HG02763 (cell line): ENCODE measurements around the gene RTP3.
"Not testable (repeated sequence)": the region's sequence is repeated elsewhere in the genome, so short reads cannot be mapped to it uniquely, and the experiment has no call there.

Experiments used
- ATAC-seq: cut with Tn5 transposase; IDR thresholded peaks from one replicate; pipeline ENCODE4 v1.9.1; 2021; ENCODE audit warnings: mild to moderate bottlenecking, moderate library complexity; ENCODE audit not compliant: unreplicated experiment

Gene RTP3

DNA sequence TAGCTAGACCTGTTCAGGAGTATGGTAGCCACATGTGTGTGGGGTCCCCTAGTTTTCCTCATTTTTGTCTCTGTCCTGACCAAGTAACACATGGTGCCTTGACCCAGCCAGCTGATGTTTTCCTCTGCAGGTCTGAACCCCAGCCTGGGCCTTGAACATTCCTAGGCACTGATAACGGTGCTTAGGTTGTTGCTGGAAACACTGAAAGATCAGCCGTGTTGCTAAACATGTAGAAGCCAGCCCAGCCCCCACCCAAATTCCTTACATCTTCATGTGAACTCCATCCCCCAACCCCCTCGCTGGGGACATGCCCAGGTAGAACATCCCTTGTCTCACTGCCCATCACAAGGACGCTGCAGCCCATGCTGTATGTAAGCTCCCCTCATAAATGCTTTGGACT is 18.7 kb downstream of the RTP3 start:
- ATAC-seq: no peak

DNA sequence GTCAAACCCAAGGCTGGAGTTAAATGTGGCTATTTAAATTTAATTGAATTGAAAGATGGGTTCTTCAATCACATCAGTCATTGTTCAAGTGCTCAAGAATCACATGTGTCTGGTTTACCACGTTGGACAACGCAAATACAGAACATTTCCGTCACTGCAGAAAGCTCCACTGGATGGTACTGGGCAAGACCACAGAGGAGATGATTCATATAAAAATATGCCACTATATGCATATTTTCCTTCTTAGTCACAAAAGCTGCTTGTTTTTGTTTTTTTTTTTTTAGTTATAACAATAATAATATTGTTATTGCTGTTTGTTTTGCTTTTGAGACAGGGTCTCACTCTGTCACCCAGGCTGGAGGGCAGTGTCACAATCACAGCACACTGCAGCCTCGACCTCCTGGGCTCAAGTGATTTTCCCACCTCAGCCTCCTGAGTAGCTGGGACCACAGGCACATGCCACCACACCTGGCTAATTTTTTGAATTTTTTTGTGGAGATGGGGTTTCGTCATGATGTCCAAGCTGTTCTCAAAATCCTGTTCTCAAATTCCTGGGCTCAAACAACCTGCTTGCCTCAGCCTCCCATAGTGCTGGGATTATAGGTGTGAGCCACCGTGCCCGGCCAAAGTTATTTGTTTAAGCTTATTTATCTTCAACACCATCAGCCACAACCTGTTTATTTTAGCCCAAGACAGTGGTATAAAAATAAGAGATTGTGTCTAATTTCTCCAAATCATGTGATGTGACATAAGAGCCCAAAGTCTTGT is 19.4 kb downstream of the RTP3 start:
- ATAC-seq: no peak

DNA sequence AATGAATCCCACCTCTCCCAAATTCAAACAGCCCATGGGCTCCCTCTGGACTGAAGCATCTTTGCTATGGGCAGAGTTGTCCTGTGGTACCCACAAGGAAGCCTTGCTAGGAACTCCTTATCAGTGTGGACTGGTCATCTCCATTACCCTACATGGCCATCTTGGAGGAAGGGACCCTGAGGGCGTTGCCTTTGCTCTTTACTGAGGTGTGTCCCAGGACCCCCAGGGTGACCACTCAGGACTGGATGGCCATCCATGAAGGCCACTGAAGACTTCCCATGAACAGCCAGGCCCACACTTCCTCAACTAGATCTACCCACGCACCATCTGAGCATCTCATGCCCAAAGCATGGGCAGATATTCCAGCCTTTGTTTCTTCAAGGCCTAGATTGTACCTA is 20.0 kb downstream of the RTP3 start:
- ATAC-seq: no peak

DNA sequence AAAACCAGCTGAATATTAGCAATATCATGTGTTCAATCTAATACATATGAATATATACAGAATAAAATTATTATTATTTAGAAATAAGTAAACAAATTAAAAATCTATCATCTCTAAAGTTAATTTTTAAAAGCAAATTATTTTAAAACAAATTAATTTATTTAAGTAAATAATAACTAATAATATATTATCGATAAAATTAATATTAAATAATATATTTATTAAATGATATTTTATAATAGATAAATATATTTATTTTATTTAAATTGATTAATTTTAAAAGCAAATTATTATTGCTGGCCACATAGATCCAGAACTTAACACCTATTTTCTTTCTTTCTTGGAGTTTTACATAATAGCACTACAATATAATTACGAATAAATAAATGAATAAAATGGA is 22.2 kb downstream of the RTP3 start:
- no peak for ATAC-seq

DNA sequence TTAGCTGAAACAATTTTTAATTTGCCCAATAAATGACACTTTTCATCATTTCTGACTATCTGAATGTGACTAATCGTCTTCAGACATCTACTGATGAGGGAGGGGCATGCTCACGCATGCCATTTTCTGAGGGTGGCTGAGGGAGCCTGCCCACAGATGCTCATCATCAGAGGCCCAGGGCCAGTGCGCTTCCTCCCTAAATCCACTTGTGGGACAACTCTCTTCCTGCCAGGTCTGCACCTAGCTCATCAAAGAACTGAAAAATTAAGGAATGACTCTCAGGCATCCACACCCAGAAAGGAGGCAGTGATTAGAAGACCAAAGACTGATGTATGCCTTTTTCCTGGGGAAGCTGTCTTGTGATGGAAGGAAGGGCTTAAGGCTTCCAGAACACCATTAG is 22.8 kb downstream of the RTP3 start:
- no peak for ATAC-seq

DNA sequence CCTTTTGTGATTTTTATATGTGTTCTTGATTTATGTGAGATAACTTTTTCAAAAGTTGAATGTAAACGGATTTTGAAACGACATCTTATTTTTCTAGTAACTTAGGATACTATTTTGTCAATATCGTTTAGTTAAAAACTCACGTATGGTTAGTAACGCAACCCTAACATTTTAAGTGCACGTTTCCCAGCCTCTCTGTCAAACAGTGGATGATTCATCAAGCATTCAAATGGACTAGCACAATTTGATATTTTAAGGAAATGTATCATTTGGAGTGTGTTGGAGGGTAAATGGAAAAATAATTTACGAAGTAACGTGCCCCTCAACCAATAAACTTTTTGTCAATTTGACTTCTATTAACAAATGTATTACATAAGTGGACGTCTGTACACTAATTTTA is 23.3 kb downstream of the RTP3 start:
- no peak for ATAC-seq

DNA sequence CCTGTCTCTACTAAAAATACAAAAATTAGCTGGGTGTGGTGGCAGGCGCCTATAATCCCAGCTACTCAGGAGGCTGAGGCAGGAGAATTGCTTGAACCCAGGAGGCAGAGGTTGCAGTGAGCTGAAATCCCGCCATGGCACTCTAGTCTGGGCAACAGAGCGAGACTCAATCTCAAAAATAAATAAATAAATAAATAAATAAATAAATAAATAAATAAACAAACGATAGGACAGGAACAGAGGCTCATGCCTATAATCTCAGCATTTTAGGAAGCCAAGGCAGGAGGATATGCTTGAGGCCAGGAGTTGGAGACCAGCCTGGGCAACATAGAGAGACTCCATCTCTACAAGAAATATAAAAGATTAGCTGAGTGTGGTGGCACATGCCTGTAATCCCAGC is 24.4 kb downstream of the RTP3 start:
- not testable (repeated sequence) for ATAC-seq

DNA sequence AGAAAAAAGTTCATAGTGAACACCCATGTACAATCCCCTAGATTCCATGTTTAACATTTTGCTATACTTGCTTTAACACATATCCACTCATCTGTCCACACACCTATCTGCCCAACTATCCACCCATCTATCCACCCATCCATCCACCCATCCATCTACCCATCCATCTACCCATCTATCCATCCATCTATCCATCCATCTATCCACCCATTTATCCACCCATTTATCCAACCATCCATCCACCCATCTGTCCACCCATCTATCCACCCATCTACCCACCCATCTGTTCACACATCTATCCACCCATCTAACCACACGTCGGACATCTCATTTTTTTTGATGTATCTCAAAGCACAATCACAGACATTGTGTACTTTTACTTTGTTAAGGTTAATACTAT is 25.8 kb downstream of the RTP3 start:
- no peak for ATAC-seq

DNA sequence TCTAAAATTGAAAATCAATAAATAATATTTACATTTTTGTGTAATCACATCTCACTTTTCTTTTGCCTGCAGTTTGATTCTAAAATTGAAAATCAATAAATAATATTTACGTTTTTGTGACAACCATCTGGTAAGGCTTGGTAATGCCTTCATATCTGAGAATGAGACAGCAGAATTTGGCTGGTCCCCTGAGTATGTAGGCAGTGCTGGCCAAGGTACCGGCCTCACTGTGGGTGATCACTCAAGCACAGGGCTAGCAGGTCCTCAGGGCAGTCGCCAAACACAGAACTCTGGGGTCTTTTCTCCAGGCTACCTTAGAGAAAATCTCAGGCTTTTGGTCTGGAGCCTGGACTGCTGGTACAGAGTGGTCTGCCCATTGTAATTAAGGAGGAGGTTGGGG is 26.2 kb downstream of the RTP3 start:
- ATAC-seq: no peak

DNA sequence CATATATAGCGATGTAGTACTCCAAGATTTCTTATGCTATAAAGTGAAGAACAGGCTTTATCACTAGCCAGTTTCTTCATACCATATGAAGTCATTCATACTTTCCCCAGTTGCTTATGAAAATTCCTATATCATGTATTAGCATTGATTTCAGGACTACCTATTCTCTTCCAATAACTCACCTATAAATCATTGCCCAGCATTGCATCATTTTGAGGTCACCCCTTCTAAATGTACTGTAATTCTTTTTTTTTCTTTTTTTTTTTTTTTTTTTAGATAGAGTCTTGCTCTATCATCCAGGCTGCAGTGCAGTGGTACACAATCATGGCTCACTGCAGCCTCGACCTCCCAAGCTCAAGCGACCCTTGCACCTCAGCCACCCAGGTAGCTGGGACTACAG is 27.1 kb downstream of the RTP3 start:
- ATAC-seq: no peak

DNA sequence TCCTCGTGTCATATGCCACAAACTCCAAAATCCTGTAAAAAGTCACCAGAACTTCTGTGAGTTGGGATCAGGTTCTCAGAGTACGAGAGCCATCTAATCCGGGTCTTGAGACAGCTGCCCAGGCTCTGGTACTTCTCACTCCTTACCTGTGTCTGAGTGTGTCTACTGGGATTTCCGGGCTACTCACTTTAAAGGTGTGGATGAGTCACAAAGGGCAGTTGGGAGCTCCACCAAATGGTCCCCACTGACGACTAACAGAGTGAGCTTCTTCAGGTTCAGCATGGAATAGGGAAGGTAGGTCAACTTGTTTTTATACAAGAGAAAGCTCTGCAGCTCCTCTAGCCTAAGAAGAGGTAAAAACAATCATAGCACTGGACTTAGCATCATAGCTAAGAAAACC is 29.5 kb downstream of the RTP3 start:
- no peak for ATAC-seq

DNA sequence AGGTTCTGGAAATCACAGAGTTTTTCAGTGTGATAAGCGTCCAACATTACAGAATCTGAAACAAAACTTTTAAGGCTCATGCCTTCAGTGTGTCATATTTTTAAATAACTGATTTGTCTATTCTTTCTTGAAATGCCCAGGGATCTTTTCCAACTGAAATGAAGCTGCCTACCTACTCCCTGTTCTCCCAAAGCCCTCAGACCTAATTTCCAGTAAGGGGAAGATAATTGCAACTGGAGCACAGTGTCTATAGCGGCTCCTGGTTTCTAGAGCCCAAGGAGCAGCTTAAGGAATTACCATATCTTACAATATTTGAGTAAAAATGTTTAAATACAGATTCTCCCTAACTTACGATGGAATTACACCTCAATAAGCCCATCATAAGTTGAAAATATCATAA is 35.3 kb downstream of the RTP3 start:
- no peak for ATAC-seq

DNA sequence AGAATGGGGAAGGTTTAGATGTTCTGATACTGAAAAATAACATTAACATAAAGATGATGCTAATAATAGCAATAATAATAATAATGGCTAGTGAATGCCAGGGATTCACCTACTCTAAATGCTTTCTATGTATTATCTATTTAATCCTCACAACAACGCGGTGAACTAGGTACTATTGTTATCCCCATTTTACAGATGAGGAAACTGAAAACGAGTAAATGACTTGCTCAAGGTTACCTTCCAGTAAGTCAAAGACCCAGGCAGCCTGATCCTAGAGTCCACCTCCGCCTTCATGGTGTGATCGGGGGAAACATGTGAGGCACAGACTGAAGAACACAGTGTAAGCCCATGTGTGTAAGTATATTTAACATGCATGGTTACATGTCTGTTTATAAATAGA is 38.0 kb downstream of the RTP3 start:
- ATAC-seq: no peak

DNA sequence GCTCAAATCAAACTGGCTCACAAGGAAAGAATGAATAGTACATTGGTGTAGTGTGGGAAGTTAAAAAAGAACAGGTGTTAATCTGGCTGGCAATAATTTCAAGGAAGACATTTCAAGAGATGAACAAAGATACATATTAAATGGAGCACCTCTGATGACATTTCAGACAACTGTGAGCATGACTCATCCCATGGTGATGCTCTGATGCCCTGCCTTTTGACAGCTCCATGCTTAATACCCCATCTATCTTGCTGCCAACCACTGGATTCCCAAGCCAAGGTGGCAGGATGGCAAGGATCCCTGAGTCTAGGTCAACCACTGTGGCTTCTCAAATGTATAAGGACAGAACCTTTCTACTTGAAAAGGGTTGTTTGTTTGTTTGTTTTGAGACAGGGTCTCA is 39.0 kb downstream of the RTP3 start:
- no peak for ATAC-seq

DNA sequence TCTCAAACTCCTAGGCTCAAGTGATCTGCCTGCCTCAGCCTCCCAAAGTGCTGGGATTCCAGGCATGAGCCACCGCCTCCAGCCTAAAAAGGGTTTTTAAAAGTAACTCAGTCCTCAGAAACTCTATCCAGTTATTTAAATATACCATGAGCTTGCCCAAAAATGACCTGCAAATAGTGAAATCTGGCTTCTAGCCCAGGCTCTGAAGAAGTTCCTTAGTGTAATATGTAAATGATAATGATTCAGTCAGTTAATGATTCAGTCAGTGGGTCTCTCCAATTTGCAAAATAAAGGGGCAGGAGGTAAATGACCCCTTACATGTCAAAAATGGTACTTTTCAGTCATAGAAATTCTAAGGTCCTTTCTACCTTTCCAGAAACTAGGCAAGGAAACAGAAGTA is 39.5 kb downstream of the RTP3 start:
- ATAC-seq: no peak

DNA sequence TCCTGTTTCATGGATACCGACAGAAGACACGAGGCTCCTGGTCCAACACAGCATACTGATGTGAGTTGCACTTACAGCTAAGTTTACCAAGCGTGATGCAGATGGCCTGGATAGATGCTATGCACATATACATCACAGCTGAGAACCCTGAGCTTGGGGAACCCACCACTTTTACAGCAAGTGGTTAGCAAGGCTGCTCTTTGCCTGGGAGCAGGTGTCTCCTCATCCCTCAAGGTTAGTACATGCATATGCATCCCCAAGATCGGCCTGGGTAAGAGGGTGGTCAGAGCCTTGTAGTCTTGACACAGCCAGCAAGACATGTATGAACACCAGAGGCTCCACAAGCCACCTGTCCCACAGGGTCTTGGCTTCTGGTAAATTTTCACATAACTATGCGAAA is 40.0 kb downstream of the RTP3 start:
- ATAC-seq: no peak

DNA sequence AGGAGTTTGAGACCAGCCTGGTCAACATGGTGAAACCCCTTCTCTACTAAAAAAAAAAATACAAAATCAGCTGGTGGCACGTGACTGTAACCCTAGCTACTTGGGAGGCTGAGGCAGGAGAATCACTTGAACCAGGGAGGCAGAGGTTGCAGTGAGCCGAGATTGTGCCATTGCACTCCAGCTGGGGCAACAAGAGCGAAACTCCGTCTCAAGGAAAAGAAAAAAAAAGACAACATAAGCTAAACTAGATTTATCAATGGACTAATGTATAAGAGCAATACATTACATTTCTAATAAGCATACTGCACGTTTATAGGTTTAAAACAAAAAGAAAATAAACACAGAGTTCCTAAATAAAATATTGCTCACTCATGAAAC is 40.6 kb downstream of the RTP3 start:
- not testable (repeated sequence) for ATAC-seq

DNA sequence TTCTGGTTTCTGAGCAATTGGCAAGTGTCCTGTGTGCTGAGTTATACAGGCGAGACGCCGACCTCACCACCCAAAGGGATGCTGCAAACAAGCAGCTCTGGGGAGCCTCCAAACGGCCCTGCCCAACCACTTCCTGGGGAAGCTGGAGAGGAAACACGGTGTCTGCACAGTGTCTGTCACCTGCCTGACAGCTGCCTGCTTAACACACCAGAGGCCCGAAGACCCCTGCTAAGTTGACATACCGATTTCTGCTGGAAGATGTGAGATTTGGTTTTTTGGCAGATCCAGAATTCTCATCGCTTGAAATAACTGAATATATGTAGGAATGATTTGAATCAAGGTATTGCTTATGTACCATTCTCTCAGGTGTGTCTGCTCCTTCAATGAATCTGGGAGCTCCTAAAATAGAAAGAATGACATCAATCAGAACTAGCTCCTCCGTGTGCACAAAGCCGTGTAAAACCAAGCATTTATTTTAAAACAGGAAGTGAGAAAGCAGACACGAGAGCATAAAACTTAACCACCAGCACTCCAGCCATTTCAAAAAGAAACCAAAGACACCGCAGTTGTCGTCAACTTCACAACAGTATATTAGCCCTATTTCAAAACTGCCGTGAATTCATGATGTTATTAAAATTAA is 41.1 kb downstream of the RTP3 start:
- ATAC-seq: peak; percentile 71

DNA sequence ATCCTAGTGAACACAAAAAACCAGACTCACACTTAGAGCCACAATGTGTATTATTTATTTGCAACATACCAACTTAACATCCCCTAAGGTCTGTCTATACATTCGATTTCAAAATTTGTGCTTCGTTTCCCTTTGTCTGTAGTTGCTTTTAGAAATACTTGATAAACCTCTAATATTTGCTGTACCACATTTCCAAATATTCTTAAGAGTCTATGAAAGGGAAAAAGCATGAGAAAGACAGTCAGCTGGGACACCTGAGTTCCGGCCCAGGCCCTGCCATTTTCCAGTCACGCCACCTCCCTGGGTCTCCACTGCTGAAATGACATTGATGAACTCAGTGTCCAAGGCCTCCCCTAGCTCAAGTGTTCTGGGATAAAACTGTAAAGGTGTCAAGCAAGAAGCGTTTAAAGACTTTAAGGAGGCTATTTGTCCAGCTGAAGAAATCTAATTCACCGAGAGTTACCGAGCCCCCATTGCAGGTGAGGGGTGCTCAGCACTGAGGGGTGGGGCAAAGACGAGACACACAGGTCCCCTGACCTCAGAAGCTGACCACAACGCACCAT is 41.7 kb downstream of the RTP3 start:
- no peak for ATAC-seq

DNA sequence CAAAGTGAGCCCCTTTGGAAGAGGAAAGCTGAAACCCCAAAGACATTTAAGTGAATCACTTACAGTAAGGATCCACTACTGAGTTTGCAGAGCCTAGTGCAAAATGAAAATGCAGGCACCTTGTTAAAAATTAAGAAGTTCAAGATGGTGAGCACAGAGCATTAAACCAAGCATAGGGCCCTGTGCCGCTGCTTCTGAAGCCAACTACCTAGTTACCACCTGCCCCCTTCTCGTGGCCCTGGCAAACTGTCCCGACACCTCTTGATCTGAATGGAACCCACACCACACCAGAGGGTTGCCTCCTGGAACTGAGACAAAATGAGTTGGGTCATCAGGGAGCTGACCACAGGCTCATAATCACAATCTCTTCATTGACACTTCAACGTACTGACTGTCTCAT is 42.8 kb downstream of the RTP3 start:
- no peak for ATAC-seq

DNA sequence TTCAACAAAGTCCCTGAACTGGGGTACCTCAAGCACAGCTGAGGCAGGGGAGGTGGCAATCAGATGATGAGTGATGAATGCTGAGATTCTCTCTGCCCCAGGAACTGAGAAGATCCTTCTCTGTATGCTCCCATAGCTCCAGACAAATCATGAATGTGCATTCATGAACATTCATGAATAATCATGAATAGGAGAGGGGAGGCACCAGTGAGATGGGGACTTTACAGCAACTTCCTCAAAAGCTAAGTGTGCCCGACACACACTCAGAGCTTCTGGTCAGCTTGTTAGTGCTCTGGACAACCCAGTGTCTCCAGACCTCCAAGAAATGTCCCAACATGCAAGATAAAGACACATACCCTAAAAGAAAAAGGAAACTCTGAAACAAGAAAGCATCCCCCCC is 44.1 kb downstream of the RTP3 start:
- no peak for ATAC-seq

DNA sequence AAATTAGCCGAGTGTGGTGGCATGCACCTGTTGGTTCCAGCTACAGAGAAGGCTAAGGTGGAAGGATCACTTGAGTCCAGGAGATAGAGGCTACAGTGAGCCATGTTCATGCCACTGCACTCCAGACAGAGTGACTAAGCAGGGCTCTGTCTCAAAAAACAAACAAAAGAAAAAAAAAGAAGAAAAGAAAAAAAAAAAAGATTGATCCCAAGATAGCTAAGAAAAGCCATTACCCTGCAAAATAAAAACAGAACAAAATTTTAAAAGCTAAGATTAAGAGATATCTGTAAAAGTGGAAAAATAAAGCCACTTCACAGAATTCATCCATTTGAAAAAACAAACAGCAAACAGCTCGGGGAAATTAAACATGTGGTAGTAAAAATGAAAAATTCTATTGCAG is 44.6 kb downstream of the RTP3 start:
- ATAC-seq: no peak

DNA sequence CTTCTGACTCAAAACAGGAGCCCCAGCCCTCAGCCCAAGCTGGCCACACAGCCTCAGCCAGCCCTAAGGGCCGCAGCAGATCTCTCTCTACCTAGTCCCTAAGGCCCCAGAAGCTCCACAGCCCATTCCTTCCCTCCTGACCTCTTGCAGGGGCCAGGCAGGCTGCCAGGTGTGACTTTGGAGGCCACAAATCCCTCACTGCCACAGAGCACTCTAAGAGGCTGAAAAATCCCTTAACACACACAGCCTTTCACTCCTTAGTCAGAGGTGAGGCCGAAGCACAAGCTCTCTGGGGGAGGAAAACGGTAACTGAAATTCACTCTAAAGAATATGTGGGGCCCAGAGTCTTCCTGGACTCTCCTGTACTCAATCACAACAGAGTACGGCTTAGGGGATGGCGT is 45.0 kb downstream of the RTP3 start:
- no peak for ATAC-seq
